ENCODE measurements around the gene DPT. TPM values are rescaled to one million over a fixed set of nuclear protein-coding genes. Genes with fewer than 3 reads are reported as not detected.

DPT gene
- total RNA-seq, 1 experiment from 2014 or later, result not detected

DNA sequence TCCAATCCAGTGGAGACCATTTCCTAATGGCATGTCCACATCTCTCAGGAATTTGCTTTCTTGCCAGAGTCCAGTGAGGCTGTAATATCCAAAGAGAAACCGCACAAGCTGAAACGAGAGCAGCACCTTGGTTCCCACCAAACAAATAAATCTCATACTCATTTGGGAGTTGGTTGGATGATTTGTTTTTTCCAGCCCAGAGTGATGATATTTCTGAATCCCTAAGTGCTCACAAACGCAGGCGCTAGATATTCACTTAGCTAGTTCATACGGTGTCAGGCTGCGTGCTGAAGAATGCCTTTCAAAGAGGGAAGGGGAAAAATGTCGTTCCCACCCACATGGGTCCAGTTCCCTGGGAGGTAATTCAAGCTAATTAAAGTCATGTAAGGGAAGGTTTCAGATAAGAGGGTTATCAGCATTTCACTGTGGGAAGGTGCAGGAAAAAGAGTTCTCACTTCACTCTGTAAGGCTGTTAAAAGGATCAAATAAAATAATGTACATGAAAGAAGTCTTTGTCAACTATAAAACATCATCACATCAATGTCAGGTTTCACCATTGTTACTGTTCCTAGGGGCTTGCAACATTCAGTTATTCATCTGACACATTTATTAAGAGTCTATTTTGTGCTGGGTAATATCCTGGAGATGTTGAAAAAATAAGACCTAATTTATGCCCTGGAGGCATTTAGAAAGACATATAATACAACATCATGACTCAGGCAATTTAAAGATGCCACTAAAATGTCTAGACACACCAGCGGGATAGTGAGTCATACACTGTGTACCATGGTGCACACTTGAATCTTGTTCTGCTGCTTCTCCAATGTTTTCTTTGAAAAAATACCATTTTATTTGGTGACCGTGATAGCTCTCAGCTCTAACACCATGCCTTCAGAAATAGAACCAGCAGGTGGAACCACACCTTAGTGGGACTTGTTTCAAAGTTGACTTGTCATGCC lies 19.3 kb downstream of the DPT start:
- Histone ChIP-seq H3K4me2 (peak overlapping the region; percentile 73), H3K4me1 (replicated peaks; ENCODE audit: insufficient read depth) (peaks cover 27% of the 10 kb centered on the region), H2AFZ (peak overlapping the region; percentile 61; the same call in 1 of the 2 replicates), H4K20me1 (ENCODE audit: insufficient read depth) (no peaks in the 10 kb centered on the region), H3K9me2 (ENCODE audit: insufficient read depth) (no peaks in the 10 kb centered on the region), H3K27ac (peak overlapping the region; percentile 93), H3K9me3 (ENCODE audit: insufficient read depth, low read depth) (no peaks in the 10 kb centered on the region; the same call in 1 of the 2 replicates), H3K79me2 (ENCODE audit: low read depth) (no peaks in the 10 kb centered on the region), H3F3A (ENCODE audit: insufficient read depth, low read depth) (peaks cover 23% of the 10 kb centered on the region), H3K36me3 (ENCODE audit: low read depth) (no peaks in the 10 kb centered on the region), H3K4me3 (peak overlapping the region; percentile 25; the same call in 1 of the 2 replicates), H3K27me3 (ENCODE audit: insufficient read depth, low read depth) (no peaks in the 10 kb centered on the region)
- ChIA-PET POLR2A (ENCODE audit: unreplicated experiment) (interaction anchor here (0.5 to 0.7 kb wide), 4 partner anchors 21 to 677 kb away, joined by 3 to 7 read pairs (median 6); no protein-coding TSS in a partner anchor), CTCF (no interaction called here)
- BruUV-seq (replicated peaks), result no TSS peak
- intact Hi-C loops (cut with micrococcal nuclease; ENCODE audit: unreplicated experiment), result loop anchor here (1.0 to 10.0 kb wide), 9 partner anchors 65 to 635 kb away; partner anchors contain the start of gene ATP1B1
- DNase-seq, result peak; percentile 50 to 98
- no peak for TF ChIP-seq EZH2 (IDR thresholded peaks at IDR 0.05; ENCODE audit: low read depth)
- TF ChIP-seq, protein P1, sequence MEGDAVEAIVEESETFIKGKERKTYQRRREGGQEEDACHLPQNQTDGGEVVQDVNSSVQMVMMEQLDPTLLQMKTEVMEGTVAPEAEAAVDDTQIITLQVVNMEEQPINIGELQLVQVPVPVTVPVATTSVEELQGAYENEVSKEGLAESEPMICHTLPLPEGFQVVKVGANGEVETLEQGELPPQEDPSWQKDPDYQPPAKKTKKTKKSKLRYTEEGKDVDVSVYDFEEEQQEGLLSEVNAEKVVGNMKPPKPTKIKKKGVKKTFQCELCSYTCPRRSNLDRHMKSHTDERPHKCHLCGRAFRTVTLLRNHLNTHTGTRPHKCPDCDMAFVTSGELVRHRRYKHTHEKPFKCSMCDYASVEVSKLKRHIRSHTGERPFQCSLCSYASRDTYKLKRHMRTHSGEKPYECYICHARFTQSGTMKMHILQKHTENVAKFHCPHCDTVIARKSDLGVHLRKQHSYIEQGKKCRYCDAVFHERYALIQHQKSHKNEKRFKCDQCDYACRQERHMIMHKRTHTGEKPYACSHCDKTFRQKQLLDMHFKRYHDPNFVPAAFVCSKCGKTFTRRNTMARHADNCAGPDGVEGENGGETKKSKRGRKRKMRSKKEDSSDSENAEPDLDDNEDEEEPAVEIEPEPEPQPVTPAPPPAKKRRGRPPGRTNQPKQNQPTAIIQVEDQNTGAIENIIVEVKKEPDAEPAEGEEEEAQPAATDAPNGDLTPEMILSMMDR (conservative IDR thresholded peaks at IDR 0.05), result peak; percentile 42; the same call in 1 of the 2 replicates

DNA sequence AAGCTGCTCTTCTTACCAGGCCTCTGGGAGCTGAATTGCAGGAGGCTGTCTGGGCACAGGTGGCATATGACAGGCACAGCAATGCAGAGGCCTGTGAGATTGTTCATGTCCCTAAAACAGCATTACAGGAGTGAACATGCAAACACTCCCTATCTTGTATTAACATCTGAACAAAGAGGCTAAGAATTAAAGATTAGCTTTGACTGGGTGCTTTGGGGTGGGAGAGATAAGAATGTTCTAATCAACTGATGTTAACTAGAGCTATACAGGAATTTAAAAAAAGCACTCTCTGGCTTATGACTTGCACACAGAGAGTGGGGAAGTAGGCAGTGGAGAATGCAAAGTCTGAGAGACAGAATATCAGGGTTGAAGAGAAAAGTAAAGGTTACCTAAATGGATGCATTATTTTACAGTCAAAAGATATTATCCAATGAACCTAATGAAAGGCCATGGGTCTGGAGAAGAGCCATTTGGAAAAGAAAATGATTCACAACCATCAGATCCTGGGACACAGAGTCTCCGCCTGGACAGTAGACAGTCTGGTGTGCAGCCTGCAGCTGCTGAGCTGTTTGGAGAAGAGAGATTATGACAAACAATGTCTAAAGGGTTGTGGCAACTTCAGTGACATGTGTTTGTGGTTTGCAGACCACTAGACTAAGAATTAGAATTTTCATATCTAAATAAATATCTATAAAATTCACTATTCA lies 20.2 kb downstream of the DPT start:
- Histone ChIP-seq H3K27me3 (ENCODE audit: insufficient read depth, low read depth) (no peaks in the 10 kb centered on the region), H2AFZ (0 out of 2 replicates have a peak overlapping the region, but pooled peaks have one; percentile 41), H3K27ac (peak overlapping the region; percentile 93), H3K79me2 (ENCODE audit: low read depth) (no peaks in the 10 kb centered on the region), H3K4me2 (peak overlapping the region; percentile 73), H3K9me2 (ENCODE audit: insufficient read depth) (no peaks in the 10 kb centered on the region), H3F3A (ENCODE audit: insufficient read depth, low read depth) (peaks cover 23% of the 10 kb centered on the region), H3K4me3 (peak overlapping the region; percentile 25; the same call in 1 of the 2 replicates), H3K9me3 (ENCODE audit: insufficient read depth, low read depth) (no peaks in the 10 kb centered on the region; the same call in 1 of the 2 replicates), H4K20me1 (ENCODE audit: insufficient read depth) (no peaks in the 10 kb centered on the region), H3K36me3 (ENCODE audit: low read depth) (no peaks in the 10 kb centered on the region), H3K4me1 (replicated peaks; ENCODE audit: insufficient read depth) (peaks cover 27% of the 10 kb centered on the region)
- intact Hi-C loops (cut with micrococcal nuclease; ENCODE audit: unreplicated experiment), result loop anchor here (1.0 to 10.0 kb wide), 4 partner anchors 64 to 400 kb away; no protein-coding TSS in a partner anchor
- ChIA-PET CTCF (no interaction called here), POLR2A (ENCODE audit: unreplicated experiment) (interaction anchor here (0.5 kb wide), 1 partner anchor 678 kb away, joined by 7 read pairs; no protein-coding TSS in a partner anchor)
- TF ChIP-seq, protein P1 (conservative IDR thresholded peaks at IDR 0.05), result no peak
- TF ChIP-seq EZH2 (IDR thresholded peaks at IDR 0.05; ENCODE audit: low read depth), result no peak
- BruUV-seq (replicated peaks), result no TSS peak
- no peak for DNase-seq

DNA sequence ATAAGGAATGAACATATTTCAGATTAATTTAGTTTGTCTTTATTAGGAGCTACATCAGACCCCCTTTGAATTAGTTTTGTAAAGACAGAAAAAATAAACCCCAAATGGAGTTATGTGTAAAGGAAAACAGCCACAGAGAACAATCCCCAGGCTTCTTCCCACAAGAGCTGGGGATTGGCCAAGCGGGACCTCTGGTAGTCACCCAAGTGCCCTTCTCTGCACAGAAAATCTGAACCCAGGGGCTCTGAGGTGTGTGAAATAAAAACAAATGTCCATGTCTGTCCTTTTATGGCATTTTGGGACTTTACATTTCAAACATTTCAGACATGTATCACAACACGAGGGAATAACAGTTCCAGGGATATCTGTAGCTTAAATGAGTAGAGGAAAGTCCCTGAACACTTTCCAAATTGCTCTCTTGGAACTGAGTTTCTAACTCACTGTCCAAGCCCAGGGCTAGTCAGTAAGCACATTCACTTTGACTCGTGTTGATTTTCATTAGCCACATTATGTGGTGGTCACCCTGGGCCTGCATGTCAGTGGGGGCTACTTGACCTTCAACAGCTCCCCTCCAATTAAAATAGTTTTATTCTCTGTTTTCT lies 22.5 kb downstream of the DPT start:
- DNase-seq, result no peak
- Histone ChIP-seq H4K20me1 (ENCODE audit: insufficient read depth) (no peaks in the 10 kb centered on the region), H3K4me3 (no peak overlapping the region), H3F3A (ENCODE audit: insufficient read depth, low read depth) (peaks cover 23% of the 10 kb centered on the region), H3K27me3 (ENCODE audit: insufficient read depth, low read depth) (no peaks in the 10 kb centered on the region), H3K36me3 (ENCODE audit: low read depth) (no peaks in the 10 kb centered on the region), H2AFZ (no peak overlapping the region), H3K9me3 (ENCODE audit: insufficient read depth, low read depth) (no peaks in the 10 kb centered on the region; the same call in 1 of the 2 replicates), H3K9me2 (ENCODE audit: insufficient read depth) (no peaks in the 10 kb centered on the region), H3K27ac (no peak overlapping the region), H3K4me2 (no peak overlapping the region), H3K79me2 (ENCODE audit: low read depth) (no peaks in the 10 kb centered on the region), H3K4me1 (replicated peaks; ENCODE audit: insufficient read depth) (peaks cover 27% of the 10 kb centered on the region)
- ChIA-PET POLR2A (ENCODE audit: unreplicated experiment) (no interaction called here), CTCF (no interaction called here)
- intact Hi-C loops (cut with micrococcal nuclease; ENCODE audit: unreplicated experiment), result loop anchor here (10.0 kb wide), 1 partner anchor 62 kb away; no protein-coding TSS in a partner anchor
- TF ChIP-seq, protein P1 (conservative IDR thresholded peaks at IDR 0.05), result no peak
- no peak for TF ChIP-seq EZH2 (IDR thresholded peaks at IDR 0.05; ENCODE audit: low read depth)
- no TSS peak for BruUV-seq (replicated peaks)
